Measurements from ENCODE around the gene OCA2. TPM values are rescaled to one million over a fixed set of nuclear protein-coding genes. Genes with fewer than 3 reads are reported as not detected.

The OCA2 gene
- total RNA-seq, 2 experiments from 2014 or later = not detected

DNA sequence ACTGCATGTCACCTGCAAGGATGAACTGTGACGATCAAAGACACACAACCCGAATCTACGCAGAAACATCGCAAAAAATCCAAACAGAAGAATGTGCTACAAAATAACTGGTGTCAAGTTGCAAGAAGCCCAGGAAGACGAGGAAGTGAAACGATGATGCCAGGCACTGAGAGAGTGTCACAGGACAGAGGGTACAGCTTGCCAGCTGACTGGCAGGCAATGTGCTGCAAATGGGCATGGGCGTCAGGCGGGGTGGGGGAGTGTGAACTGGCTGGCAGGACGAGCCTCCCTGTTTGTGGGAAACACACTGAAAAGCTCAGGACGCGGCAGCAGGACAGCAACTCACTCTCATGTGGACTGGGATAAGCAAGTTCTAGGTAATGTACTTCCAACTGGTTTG, 28.9 kb upstream of the OCA2 start:
- TF ChIP-seq, protein P1, sequence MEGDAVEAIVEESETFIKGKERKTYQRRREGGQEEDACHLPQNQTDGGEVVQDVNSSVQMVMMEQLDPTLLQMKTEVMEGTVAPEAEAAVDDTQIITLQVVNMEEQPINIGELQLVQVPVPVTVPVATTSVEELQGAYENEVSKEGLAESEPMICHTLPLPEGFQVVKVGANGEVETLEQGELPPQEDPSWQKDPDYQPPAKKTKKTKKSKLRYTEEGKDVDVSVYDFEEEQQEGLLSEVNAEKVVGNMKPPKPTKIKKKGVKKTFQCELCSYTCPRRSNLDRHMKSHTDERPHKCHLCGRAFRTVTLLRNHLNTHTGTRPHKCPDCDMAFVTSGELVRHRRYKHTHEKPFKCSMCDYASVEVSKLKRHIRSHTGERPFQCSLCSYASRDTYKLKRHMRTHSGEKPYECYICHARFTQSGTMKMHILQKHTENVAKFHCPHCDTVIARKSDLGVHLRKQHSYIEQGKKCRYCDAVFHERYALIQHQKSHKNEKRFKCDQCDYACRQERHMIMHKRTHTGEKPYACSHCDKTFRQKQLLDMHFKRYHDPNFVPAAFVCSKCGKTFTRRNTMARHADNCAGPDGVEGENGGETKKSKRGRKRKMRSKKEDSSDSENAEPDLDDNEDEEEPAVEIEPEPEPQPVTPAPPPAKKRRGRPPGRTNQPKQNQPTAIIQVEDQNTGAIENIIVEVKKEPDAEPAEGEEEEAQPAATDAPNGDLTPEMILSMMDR (conservative IDR thresholded peaks at IDR 0.05; ENCODE audit: low read length) = no peak
- TF ChIP-seq EZH2phosphoT487 (IDR thresholded peaks at IDR 0.05; ENCODE audit: borderline replicate concordance, low read depth, low read length) = no peak
- Histone ChIP-seq H3K9me2 (ENCODE audit: insufficient read depth, low read length) (no peaks in the 10 kb centered on the region), H3K4me3 (ENCODE audit: low read depth, low read length, poor library complexity, severe bottlenecking) (no peak overlapping the region), H2AFZ (ENCODE audit: low read length) (no peak overlapping the region), H4K20me1 (ENCODE audit: insufficient read depth, low read length) (no peaks in the 10 kb centered on the region), H3K4me2 (ENCODE audit: low read length) (no peak overlapping the region), H3K36me3 (ENCODE audit: insufficient read depth, low read length) (peaks cover 72% of the 10 kb centered on the region), H3K4me1 (ENCODE audit: insufficient read depth, low read length, poor library complexity, severe bottlenecking) (peaks cover 7% of the 10 kb centered on the region), H3K9me3 (ENCODE audit: low read length) (no peaks in the 10 kb centered on the region), H3K27ac (ENCODE audit: low read depth, low read length, poor library complexity, severe bottlenecking) (no peak overlapping the region), H3K79me2 (ENCODE audit: insufficient read depth, low read depth, low read length) (no peaks in the 10 kb centered on the region)
- no TSS peak for BruUV-seq (replicated peaks)
- POLR2A ChIA-PET = no interaction called here
- peak; percentile 38 for DNase-seq (ENCODE audit: low spot score)
- intact Hi-C loops (cut with micrococcal nuclease; ENCODE audit: unreplicated experiment) = loop anchor here (1.0 kb wide), 1 partner anchor 8 kb away; no protein-coding TSS in a partner anchor
- CTCF ChIA-PET (ENCODE audit: unreplicated experiment) = no interaction called here

DNA sequence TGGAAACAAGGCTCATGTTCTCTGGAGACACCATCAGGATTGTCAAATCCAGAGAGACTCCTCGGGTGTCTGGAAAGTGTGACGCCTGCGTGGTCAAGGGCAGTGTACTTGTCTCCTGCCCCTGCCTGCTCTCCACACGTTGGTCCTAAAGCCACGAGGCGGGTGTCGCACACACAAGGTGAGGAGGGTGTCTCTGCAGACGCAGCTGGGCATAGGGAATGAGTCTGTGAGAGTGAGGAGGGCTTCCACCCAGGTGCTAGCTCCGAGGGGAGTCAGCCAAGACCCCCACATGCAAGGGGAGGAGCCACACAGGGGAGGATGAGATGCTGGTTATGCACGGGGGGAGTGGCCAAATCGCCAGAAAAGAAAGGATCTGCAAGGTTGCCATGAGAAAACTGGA, 27.9 kb upstream of the OCA2 start:
- peaks cover 7% of the 10 kb centered on the region for H3K4me1 ChIP-seq (ENCODE audit: insufficient read depth, low read length, poor library complexity, severe bottlenecking)
- no peaks in the 10 kb centered on the region for H3K9me2 ChIP-seq (ENCODE audit: insufficient read depth, low read length)
- DNase-seq (ENCODE audit: low spot score) = no peak
- H3K4me3 ChIP-seq (ENCODE audit: low read depth, low read length, poor library complexity, severe bottlenecking) = no peak overlapping the region
- no peaks in the 10 kb centered on the region for H4K20me1 ChIP-seq (ENCODE audit: insufficient read depth, low read length)
- CTCF ChIA-PET (ENCODE audit: unreplicated experiment) = no interaction called here
- no peak overlapping the region for H2AFZ ChIP-seq (ENCODE audit: low read length)
- TF ChIP-seq EZH2phosphoT487 (IDR thresholded peaks at IDR 0.05; ENCODE audit: borderline replicate concordance, low read depth, low read length) = no peak
- TF ChIP-seq, protein P1 (conservative IDR thresholded peaks at IDR 0.05; ENCODE audit: low read length) = no peak
- H3K79me2 ChIP-seq (ENCODE audit: insufficient read depth, low read depth, low read length) = no peaks in the 10 kb centered on the region
- POLR2A ChIA-PET = no interaction called here
- H3K36me3 ChIP-seq (ENCODE audit: insufficient read depth, low read length) = peaks cover 69% of the 10 kb centered on the region
- intact Hi-C loops (cut with micrococcal nuclease; ENCODE audit: unreplicated experiment) = no loop called here
- no peaks in the 10 kb centered on the region for H3K9me3 ChIP-seq (ENCODE audit: low read length)
- H3K27ac ChIP-seq (ENCODE audit: low read depth, low read length, poor library complexity, severe bottlenecking) = no peak overlapping the region
- no TSS peak for BruUV-seq (replicated peaks)
- no peak overlapping the region for H3K4me2 ChIP-seq (ENCODE audit: low read length)

DNA sequence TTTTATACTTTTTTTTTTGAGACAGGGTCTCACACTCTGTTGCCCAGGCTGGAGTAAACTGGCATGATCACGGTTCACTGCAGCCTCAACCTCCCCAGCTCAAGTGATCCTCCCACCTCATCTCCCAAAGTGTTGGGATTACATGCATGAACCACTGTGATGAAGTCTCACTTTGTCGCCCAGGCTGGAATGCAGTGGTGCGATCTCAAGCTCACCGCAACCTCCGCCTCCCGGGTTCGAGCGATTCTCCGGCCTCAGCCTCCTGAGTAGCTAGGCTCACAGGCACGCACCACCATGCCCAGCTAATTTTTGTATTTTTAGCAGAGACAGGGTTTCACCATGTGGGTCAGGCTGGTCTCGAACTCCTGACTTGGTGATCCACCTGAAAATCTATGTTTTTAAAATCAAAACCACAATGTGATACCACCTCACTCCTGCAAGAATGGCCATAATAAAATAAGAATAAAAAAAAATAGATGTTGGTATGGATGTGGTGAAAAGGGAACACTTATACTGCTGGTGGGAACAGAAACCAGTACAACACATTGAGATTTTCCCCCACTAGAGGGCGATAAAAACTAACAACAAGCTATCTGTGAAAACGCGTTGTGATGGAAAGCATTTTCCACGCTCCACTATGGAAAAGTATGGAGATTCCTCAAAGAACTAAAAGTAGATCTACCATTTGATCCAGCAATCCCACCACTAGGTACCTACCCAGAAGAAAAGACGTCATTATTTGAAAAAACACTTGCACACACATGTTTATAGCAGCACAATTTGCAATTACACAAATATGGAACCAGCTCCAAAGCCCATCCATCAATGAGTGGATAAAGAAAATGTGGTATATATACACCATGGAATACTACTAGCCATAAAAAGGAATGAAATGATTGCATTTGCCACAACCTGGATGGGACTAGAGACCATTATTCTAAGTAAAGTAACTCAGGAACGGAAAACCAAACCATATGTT, 26.8 kb upstream of the OCA2 start:
- Histone ChIP-seq H3K4me2 (ENCODE audit: low read length) (no peak overlapping the region), H4K20me1 (ENCODE audit: insufficient read depth, low read length) (no peaks in the 10 kb centered on the region), H3K9me2 (ENCODE audit: insufficient read depth, low read length) (no peaks in the 10 kb centered on the region), H3K36me3 (ENCODE audit: insufficient read depth, low read length) (peaks cover 64% of the 10 kb centered on the region), H3K9me3 (ENCODE audit: low read length) (no peaks in the 10 kb centered on the region), H3K27ac (ENCODE audit: low read depth, low read length, poor library complexity, severe bottlenecking) (no peak overlapping the region), H3K79me2 (ENCODE audit: insufficient read depth, low read depth, low read length) (no peaks in the 10 kb centered on the region), H3K4me3 (ENCODE audit: low read depth, low read length, poor library complexity, severe bottlenecking) (no peak overlapping the region), H2AFZ (ENCODE audit: low read length) (no peak overlapping the region), H3K4me1 (ENCODE audit: insufficient read depth, low read length, poor library complexity, severe bottlenecking) (peaks cover 7% of the 10 kb centered on the region)
- intact Hi-C loops (cut with micrococcal nuclease; ENCODE audit: unreplicated experiment) = no loop called here
- ChIA-PET POLR2A (no interaction called here), CTCF (ENCODE audit: unreplicated experiment) (no interaction called here)
- no peak for TF ChIP-seq EZH2phosphoT487 (IDR thresholded peaks at IDR 0.05; ENCODE audit: borderline replicate concordance, low read depth, low read length)
- TF ChIP-seq, protein P1 (conservative IDR thresholded peaks at IDR 0.05; ENCODE audit: low read length) = peak; percentile 88
- DNase-seq (ENCODE audit: low spot score) = peak; percentile 65
- BruUV-seq (replicated peaks) = no TSS peak
